NCI-H1436 (cell line): ENCODE measurements around the gene NMNAT3.
A peak's percentile ranks its signal among the peaks of the same experiment; 100 is the strongest.

Experiments used
- DNase-seq: peaks from one replicate; lab custom pipeline; 2025; lab: John Stamatoyannopoulos, UW

The NMNAT3 gene

DNA sequence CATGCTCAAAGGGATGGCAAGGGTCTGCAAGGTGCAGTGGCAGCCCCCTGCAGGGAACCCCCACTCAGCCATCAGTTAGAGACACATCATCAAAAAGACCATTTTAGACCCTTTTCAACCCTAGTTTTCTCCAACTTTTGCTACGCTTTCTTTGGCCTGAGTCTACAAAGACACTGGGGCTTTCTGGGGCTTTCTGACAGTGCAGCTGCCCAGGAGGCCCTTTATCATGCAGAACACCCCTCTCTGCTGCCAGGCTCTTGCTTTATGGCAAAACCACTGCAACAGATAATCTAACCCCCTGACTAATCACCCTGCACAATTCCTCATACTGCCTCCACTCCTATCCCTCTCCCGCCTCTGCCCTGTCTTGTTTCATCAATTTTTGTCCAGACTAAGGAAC is 2.4 kb downstream of the NMNAT3 start:
- DNase-seq = no peak

- DNase-seq = no peak
These were observed 3.1 kb downstream of the NMNAT3 start for GRCh38 chr3:139674571-139675260.

DNA sequence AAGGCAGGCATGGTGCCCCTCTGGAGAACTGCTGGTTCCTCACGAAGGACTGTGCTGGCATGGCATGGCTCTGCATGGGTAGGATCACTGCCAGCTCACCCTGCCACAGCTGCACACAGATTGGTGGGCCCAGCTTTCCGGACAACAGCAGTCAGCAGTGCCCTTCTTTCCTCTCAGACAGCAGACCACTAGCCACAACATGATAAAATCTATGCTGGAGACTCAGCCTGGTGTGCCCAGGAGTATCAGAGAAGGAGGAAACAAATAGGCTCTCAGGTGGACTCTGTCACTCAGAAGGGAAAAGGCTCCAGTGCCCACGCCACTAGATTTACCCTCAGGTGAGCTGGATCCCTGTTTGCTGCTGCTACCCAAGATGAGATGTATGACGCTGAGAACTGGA is 4.9 kb downstream of the NMNAT3 start:
- no peak for DNase-seq

DNA sequence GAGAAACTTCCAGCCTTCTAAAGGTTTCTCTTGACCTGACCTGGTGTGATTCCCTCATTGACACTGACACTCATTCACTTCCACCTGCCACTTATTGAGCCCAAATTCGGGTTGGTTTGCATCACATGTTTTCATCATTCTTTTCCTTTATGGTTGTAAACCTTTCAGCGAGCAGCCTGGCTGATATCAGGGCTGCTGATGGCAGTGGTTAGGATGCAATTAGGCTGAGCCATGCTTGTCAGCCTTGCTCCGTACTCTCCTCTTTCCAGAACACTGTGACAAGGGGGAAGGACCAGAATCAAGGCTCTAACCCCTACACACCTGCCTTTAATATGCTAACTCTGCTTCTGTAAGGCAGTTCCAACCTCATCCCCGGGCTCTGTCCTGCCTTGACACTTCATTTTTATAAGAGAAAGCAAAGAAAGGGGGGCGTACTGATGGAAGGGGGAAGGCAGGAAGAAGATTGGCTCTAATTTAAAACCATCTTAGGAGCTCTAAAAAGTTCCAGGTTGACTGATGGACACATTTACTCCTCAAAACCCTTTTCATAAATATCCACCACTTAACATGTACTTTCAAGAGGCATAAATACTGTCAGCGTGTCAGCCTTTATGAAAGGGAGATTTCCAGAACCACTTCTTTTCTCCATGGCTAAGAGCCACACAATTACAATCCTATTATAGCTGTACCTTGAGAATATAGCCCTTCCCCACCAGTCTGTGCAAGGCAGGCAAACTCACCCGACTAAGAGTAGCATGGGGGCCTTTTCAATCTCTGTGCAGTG is 5.7 kb downstream of the NMNAT3 start:
- DNase-seq = no peak

GRCh38 chr3:139671107-139671506 is 6.7 kb downstream of the NMNAT3 start:
- no peak for DNase-seq

GRCh38 chr3:139670196-139670595 is 7.6 kb downstream of the NMNAT3 start:
- no peak for DNase-seq

DNA sequence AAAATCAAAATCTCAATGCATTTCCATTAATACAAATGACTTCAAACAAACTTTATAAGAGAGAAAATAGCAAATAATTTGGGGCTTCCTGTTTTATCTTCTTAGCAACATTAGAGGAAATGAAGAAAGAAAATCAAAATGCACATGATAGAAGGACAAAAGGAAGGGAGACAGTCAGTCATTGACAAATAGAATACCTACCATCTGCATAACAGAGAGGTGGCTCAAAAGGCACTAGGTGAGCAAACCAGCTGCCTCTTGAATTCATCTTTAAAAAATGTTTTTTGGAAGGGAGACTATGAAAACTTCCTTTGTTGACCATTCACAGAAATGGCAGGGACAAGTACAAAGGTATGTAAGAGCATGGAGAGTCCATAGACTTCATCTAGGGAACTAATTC is 9.4 kb downstream of the NMNAT3 start:
- no peak for DNase-seq

DNA sequence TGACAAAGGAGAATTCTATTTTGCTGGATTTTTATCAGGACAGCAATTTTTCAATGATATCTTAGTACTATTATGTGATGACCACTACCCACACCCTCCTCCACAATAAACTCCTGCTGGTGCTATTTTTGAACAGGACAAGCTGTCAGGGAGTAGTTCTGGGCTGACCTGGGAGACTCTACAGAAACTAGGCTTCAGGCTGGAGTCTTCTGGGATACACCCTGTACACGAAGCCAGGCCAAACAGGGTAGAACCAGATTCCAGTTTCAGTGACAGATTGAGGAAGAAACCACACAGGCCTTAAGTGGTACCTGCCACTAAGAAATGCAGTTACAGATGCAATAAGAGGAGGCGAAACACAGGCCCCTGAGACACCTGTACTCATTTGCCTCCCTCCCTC is 12.8 kb downstream of the NMNAT3 start:
- no peak for DNase-seq

DNA sequence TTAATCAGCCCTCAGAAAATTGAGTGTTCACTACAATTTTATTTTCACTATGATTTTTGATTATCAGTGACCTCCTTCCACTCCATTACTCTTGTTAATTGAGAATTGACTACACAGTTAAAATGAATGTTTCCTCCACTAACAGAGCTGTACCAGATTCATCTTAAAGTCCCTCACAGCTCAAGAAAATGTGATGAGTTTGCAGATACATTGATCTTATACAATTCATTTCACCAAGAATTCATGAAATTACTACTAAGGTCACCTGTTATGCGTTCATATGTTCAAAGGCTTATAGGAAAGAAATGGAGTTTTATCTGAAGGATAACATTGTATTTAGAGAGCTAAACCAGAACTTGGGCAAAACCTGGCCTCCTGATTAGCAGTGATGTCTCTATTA is 17.5 kb downstream of the NMNAT3 start:
- no peak for DNase-seq

- DNase-seq = no peak
These were observed 18.3 kb downstream of the NMNAT3 start for GRCh38 chr3:139659511-139659910.

DNA sequence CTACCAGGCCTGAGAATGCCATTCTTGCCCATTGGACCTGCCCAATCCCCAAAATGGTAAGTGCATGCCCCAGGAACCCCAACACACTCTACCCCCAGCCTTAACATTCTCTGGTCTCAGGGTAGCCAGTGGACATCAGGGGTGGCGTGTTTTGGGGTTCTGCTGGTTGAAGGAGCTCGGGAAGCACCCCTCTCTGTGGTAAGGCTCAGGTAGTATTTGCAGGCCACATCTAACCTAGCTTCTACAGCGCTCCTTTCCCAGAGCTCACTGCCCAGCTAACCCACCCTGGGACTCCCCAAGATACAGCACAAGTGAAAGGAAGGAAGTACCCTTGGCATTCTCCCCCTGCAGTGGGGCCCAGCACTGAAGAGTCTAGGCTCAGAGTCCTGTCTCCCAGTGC is 19.8 kb downstream of the NMNAT3 start:
- DNase-seq = no peak

GRCh38 chr3:139657434-139657833 is 20.3 kb downstream of the NMNAT3 start:
- DNase-seq = no peak

DNA sequence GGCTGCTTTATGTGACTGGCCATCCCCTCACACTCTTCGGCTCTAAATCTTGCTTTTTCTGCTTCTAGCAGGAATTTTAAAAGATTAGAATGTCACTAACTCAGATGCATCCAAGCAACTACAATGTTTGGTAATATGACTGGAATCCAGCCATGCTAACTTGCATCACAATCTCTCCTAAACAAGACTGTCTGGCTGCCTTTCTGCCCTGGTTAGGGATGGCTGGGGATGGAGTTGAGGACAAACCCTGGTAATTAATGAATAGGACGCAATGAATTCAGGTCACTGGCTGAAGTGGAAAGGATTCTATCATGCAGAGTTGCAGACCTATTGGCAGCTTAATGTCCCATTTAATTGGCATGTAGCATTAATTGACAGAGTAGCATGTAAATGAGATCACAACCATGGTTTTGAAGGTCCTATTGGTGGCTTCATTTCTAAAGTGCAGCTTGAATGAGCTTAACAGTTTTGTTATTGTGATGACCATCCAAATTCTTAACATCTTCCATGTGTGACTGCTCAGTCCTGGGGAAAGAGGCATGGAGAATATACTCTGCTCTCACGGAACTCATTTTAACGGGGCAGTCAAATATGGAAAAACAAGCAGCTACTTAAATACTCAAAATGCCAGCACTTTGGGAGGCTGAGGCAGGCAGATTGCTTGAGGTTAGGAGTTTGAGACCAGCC is 21.7 kb downstream of the NMNAT3 start:
- DNase-seq = no peak

DNA sequence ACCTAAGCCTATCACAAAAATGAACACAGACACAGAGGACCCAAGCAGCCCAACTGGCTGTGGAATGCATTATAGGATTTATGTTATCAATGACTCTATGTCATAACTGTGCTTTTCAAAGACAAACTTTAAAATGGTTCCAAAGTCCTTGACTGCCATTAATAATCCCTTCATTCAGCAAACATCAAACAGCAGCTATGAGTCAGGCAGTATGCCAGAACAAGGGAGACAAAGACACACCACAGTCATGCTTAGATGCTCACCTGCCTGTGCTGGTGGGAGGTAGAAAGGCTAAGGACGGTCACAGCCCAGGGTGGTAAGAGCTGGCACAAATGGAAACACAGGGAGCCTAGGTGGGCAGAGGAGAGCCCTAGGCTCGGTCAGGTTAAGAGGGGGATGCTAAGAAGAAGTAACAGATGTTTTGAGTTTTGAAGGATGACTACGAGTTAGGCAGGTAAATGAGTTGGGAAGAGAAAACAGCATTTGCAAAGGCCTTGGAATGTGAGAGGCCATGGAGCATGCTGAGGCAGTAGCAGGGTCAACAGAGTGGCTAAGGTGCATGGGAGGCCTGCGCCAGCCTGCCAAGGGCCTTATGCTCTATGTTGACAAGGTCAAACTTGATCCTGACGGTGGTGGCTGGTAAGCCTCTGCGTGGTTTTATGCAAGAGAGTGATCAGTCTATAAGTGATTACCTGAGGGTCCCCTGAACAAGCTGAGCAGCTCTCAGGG is 23.0 kb downstream of the NMNAT3 start:
- peak; percentile 29 for DNase-seq

DNA sequence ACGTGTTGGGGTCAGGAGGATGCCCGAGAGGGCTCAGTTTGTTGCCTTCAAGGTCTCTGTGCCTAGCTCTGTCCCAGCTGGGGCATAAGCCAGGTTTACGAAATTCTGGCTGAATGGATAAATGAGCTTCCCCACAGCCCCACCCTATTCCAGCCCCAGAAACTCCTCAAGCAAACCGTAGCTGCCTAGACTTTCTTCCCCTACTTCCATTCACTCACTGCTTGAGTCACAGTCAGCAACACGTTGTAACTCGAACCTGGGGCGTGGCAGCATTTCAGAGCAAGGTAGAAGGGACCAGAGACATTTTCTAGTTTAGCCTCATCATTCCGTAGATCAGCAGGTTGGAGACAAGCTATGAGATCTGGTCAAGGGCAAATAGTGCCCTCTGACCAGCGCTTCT is 24.2 kb downstream of the NMNAT3 start:
- no peak for DNase-seq

- no peak for DNase-seq
These were observed 25.2 kb downstream of the NMNAT3 start for GRCh38 chr3:139652561-139652960.

GRCh38 chr3:139647866-139648435 is 29.8 kb downstream of the NMNAT3 start:
- no peak for DNase-seq

DNA sequence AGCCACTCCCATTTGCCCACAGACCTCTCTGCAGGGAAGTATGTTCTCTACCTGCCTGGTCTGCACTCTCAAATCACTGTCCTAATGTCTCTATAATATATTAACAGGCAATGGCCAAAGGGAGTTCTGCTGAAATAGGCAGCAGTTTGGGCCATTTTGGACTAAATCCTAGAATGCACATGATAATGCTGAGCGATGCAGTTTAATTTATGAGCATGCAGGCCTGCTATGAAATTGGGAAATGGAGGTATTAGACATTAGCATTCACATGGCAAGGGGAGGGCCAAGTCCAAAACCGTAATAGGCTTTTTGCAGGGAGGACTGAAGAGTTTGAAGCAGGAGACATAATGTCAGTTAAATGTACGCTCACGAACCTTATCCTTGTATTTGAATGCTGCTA is 31.3 kb downstream of the NMNAT3 start:
- DNase-seq = no peak

GRCh38 chr3:139642996-139643395 is 34.8 kb downstream of the NMNAT3 start:
- DNase-seq = no peak

DNA sequence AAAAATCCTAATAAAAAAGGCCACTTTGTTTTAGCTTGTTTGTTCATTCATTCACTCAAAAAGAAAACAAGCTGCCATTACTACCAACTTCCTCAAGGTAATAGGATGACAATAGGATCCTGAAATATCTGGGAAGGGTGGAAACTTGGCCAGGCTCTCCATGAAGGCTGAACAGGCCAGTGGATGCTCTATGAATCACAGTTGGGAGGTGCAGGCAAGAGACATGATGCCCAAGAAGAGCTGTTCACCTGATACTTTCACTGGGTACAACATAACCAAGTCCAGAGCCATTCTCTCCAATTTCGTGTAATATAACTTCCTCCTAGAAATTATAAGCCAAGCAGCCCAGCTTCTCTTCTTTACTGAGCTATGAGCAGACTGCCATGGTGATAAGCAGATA is 37.3 kb downstream of the NMNAT3 start:
- DNase-seq = no peak

DNA sequence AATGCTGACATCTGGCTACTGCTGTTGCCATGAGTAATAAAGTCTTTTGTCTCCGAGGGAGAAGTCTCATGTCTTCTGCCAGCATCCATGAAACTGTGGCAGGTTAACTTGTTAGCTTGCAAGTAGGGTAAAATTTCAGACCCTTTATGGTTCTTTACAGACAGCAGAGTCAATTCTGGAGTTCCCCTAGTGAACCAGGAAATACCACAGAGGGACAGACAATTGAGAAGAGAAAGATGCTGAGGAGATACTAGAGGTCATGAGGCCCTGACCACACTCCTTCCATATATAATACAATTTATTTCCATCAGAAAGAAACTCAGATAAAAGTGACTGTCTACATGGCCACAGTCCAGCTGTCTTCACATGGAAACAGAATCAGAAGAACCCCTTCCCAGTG is 38.1 kb downstream of the NMNAT3 start:
- DNase-seq = no peak

DNA sequence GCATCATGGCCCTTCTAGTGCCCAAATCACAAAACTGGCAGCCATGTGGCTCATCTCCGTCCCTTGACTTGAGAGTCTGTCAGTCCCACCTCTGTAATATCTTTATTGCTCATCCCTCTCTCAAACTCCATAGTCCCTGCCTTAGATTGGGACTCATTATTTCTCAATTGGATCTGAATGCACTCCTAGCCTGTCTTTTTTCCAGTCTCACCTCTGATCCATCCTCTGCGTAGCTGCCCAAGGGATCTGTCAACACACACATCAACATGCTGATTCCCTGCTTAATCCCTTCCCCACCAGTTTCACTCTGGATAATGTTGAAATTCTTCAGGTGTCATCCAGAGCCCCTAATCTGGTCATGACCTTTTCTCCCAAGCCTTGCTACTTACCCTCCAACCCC is 39.3 kb downstream of the NMNAT3 start:
- DNase-seq = no peak
